Measurements from ENCODE around the gene COX5A. TPM values are rescaled to one million over a fixed set of nuclear protein-coding genes. Genes with fewer than 3 reads are reported as not detected.

COX5A gene
- total RNA-seq, 2 experiments from 2014 or later, result 350 to 357 TPM

Other genes with a start within 250 kb of the COX5A start
- 10 to 100 TPM; 50.5 to 52.2 TPM for gene EDC3, start 242.0 kb downstream of the COX5A start, total RNA-seq
- 1 to 10 TPM in 1 of 2 experiments, under 1 TPM in 1; 0.48 to 1.0 TPM for gene CYP1A1, start 212.5 kb downstream of the COX5A start, total RNA-seq
- gene CYP1A2, start 189.2 kb downstream of the COX5A start, total RNA-seq, result not detected
- gene CSK, start 156.0 kb downstream of the COX5A start, total RNA-seq, result 100 to 1,000 TPM; 289 to 301 TPM
- under 1 TPM in 1 of 2 experiments, not detected in 1; 0.15 TPM for gene LMAN1L, start 125.2 kb downstream of the COX5A start, total RNA-seq
- not detected for gene CPLX3, start 111.4 kb downstream of the COX5A start, total RNA-seq
- gene ULK3, start 94.9 kb downstream of the COX5A start, total RNA-seq, result 10 to 100 TPM; 49.6 to 54.3 TPM
- 10 to 100 TPM; 71.1 to 73.3 TPM for gene SCAMP2, start 64.7 kb downstream of the COX5A start, total RNA-seq
- 10 to 100 TPM; 62.3 to 64.6 TPM for gene MPI, start 48.0 kb downstream of the COX5A start, total RNA-seq
- gene FAM219B, start 31.2 kb downstream of the COX5A start, total RNA-seq, result 10 to 100 TPM; 50.6 to 52.7 TPM
- gene RPP25, start 18.7 kb upstream of the COX5A start, total RNA-seq, result 1 to 10 TPM; 9.5 to 9.7 TPM
- gene SCAMP5, start 57.5 kb upstream of the COX5A start, total RNA-seq, result 1 to 10 TPM; 1.2 to 1.7 TPM
- gene PPCDC, start 85.5 kb upstream of the COX5A start, total RNA-seq, result 10 to 100 TPM; 32.4 to 34.2 TPM

Data from activated CD8-positive, alpha-beta memory T cell treated with anti-CD3 and anti-CD28 coated beads for 36 hours (primary cell).